RWPE2 (cell line): ENCODE data around the gene LTBP3.
A peak's percentile ranks its signal among the peaks of the same experiment; 100 is the strongest.

ENCODE experiments used
- ATAC-seq: fragments of 200-7000 bp; cut with Tn5 transposase; 3 replicates; pipeline ENCODE4 v1.9.1; 2021; ENCODE audit warnings: low read depth
- DNase-seq: peaks from one replicate; pipeline ENCODE4 v3.0.0-alpha.2; 2020; ENCODE audit warnings: low spot score
- H3K27ac ChIP-seq: fragments of 450-650 bp; 2 replicates; pipeline ENCODE4 v1.5.1; 2017; ENCODE audit warnings: mild to moderate bottlenecking; ENCODE audit not compliant: poor library complexity, severe bottlenecking
- H3K27me3 ChIP-seq: fragments of 250-450 bp; sonication (Bioruptor Pico); 2 replicates; pipeline ENCODE4 v1.5.1; 2021; ENCODE audit warnings: mild to moderate bottlenecking, moderate library complexity; ENCODE audit not compliant: insufficient read depth, poor library complexity, severe bottlenecking
- H3K36me3 ChIP-seq: fragments of 250-450 bp; sonication (Bioruptor Pico); 2 replicates; pipeline ENCODE4 v1.5.1; 2020; ENCODE audit warnings: low read depth, mild to moderate bottlenecking, moderate library complexity
- H3K4me1 ChIP-seq: fragments of 250-450 bp; sonication (Bioruptor Pico); 2 replicates; pipeline ENCODE4 v1.5.1; 2021; ENCODE audit warnings: mild to moderate bottlenecking, moderate library complexity; ENCODE audit not compliant: insufficient read depth, poor library complexity, severe bottlenecking
- H3K4me3 ChIP-seq: fragments of 250-450 bp; sonication (Bioruptor Pico); 2 replicates; pipeline ENCODE4 v1.5.1; 2021; ENCODE audit warnings: mild to moderate bottlenecking, moderate library complexity; ENCODE audit not compliant: severe bottlenecking
- H3K9me3 ChIP-seq: fragments of 250-450 bp; sonication (Bioruptor Pico); 2 replicates; pipeline ENCODE4 v1.5.1; 2021; ENCODE audit warnings: mild to moderate bottlenecking, moderate library complexity; ENCODE audit not compliant: severe bottlenecking
- CTCF ChIP-seq: fragments of 450-650 bp; IDR thresholded peaks from one replicate; pipeline ENCODE4 v1.5.1; 2017; ENCODE audit warnings: mild to moderate bottlenecking, moderate library complexity; ENCODE audit not compliant: poor library complexity, severe bottlenecking

Gene LTBP3

GRCh38 chr11:65578134-65578533 lies 20.0 kb upstream of the LTBP3 start:
- Histone ChIP-seq H3K4me1 (peaks cover 14% of the 10 kb centered on the region), H3K4me3 (no peak overlapping the region), H3K27me3 (no peaks in the 10 kb centered on the region), H3K9me3 (no peaks in the 10 kb centered on the region), H3K27ac (peak overlapping the region; percentile 86), H3K36me3 (peaks cover 39% of the 10 kb centered on the region)
- DNase-seq: no peak
- TF ChIP-seq CTCF: no peak
- no peak for ATAC-seq

- no peak for TF ChIP-seq CTCF
- H3K27me3 ChIP-seq: no peaks in the 10 kb centered on the region
- peak overlapping the region; percentile 83 for H3K4me3 ChIP-seq
- ATAC-seq (no peak), DNase-seq (no peak)
- H3K36me3 ChIP-seq: peaks cover 39% of the 10 kb centered on the region
- H3K9me3 ChIP-seq: no peaks in the 10 kb centered on the region
- peak overlapping the region; percentile 86 for H3K27ac ChIP-seq
- peaks cover 16% of the 10 kb centered on the region for H3K4me1 ChIP-seq
These were observed 19.6 kb upstream of the LTBP3 start for GRCh38 chr11:65577756-65578109.

- Histone ChIP-seq H3K27me3 (no peaks in the 10 kb centered on the region), H3K4me1 (peaks cover 16% of the 10 kb centered on the region), H3K36me3 (peaks cover 39% of the 10 kb centered on the region), H3K9me3 (no peaks in the 10 kb centered on the region), H3K27ac (peak overlapping the region; percentile 86), H3K4me3 (peak overlapping the region; percentile 83)
- ATAC-seq (peak; percentile 84), DNase-seq (peak; percentile 92)
- TF ChIP-seq CTCF: no peak
These were observed 19.0 kb upstream of the LTBP3 start for GRCh38 chr11:65576867-65577755.

- no peak for TF ChIP-seq CTCF
- Histone ChIP-seq H3K27me3 (no peaks in the 10 kb centered on the region), H3K27ac (peak overlapping the region; percentile 86), H3K36me3 (peaks cover 32% of the 10 kb centered on the region), H3K9me3 (no peaks in the 10 kb centered on the region), H3K4me1 (peaks cover 16% of the 10 kb centered on the region), H3K4me3 (peak overlapping the region; percentile 83)
- DNase-seq (no peak), ATAC-seq (no peak)
These were observed 18.2 kb upstream of the LTBP3 start for GRCh38 chr11:65576232-65576866.
